ENCODE results near the gene DLGAP4. TPM values are rescaled to one million over a fixed set of nuclear protein-coding genes. Genes with fewer than 3 reads are reported as not detected.

Gene DLGAP4
- total and polyA plus RNA-seq, 2 of the 13 experiments (the other 11 are each of a cell fraction or from before 2014, with no cell fraction given), result 15.2 to 26.7 TPM

- 0 out of 2 replicates have a peak, but pooled peaks have one; percentile 55 for TF ChIP-seq ZNF512 (CRISPR knock-in tag; IDR thresholded peaks at IDR 0.05)
- peak; percentile 99 for TF ChIP-seq ZNF605 (CRISPR knock-in tag; IDR thresholded peaks at IDR 0.05)
- peak; percentile 84; the same call in 1 of the 2 replicates for TF ChIP-seq TFAP4 (IDR thresholded peaks at IDR 0.05; ENCODE audit: borderline replicate concordance, low read depth)
- 0 out of 2 replicates have a peak, but pooled peaks have one; percentile 75 for TF ChIP-seq MLXIP (CRISPR knock-in tag; IDR thresholded peaks at IDR 0.05; ENCODE audit: borderline replicate concordance)
- TF ChIP-seq HNRNPL (IDR thresholded peaks at IDR 0.05; ENCODE audit: low read depth, low read length), result peak; percentile 52; the same call in 1 of the 2 replicates
- TF ChIP-seq LRRFIP1 (CRISPR knock-in tag; conservative IDR thresholded peaks at IDR 0.05), result no peak
- TF ChIP-seq KDM3A (CRISPR knock-in tag; IDR thresholded peaks at IDR 0.05; ENCODE audit: low read depth), result peak; percentile 87
- no peak for TF ChIP-seq ZNF33A (CRISPR knock-in tag; IDR thresholded peaks at IDR 0.05; ENCODE audit: borderline replicate concordance)
- peak; percentile 81; the same call in 1 of the 2 replicates for TF ChIP-seq CREBL2 (CRISPR knock-in tag; IDR thresholded peaks at IDR 0.05; ENCODE audit: borderline replicate concordance)
- no peak for TF ChIP-seq ZNF17 (CRISPR knock-in tag; IDR thresholded peaks at IDR 0.05)
- no peak for TF ChIP-seq SP140L (CRISPR knock-in tag; IDR thresholded peaks at IDR 0.05; ENCODE audit: borderline replicate concordance)
- TF ChIP-seq FOXA1 (IDR thresholded peaks at IDR 0.05), result no peak
- peak; percentile 32; the same call in 1 of the 2 replicates for TF ChIP-seq FOXA1 (CRISPR knock-in tag; IDR thresholded peaks at IDR 0.05)
- no peak for TF ChIP-seq ZNF660 (CRISPR knock-in tag; IDR thresholded peaks at IDR 0.05; ENCODE audit: borderline replicate concordance, low read depth)
- peak; percentile 89; the same call in 1 of the 2 replicates for TF ChIP-seq CBX5 (CRISPR knock-in tag; IDR thresholded peaks at IDR 0.05; ENCODE audit: borderline replicate concordance)
- peak; percentile 77; the same call in 1 of the 2 replicates for TF ChIP-seq KLF6 (CRISPR knock-in tag; IDR thresholded peaks at IDR 0.05)
- peak; percentile 97 for TF ChIP-seq DRAP1 (CRISPR knock-in tag; IDR thresholded peaks at IDR 0.05)
Measured at GRCh38 chr20:36460648-36461599, 154.8 kb downstream of the DLGAP4 start (continued).

Measured in HepG2 (cell line).